K562 treated with DMSO at 1 percent for 24 hours (cell line): ENCODE results near the gene TSR3. TPM values are rescaled to one million over a fixed set of nuclear protein-coding genes. Genes with fewer than 3 reads are reported as not detected.

ENCODE experiments used
- total RNA-seq: library from RNA; unstranded; fragments of 300-600 nt; gene quantifications from 2 replicates; pipeline ENCODE4 v1.2.3, GENCODE V29; 2022; ENCODE audit warnings: low read depth; ENCODE audit not compliant: insufficient read depth

Gene TSR3
- 93.4 and 102 TPM in 2 replicates for total RNA-seq

DNA sequence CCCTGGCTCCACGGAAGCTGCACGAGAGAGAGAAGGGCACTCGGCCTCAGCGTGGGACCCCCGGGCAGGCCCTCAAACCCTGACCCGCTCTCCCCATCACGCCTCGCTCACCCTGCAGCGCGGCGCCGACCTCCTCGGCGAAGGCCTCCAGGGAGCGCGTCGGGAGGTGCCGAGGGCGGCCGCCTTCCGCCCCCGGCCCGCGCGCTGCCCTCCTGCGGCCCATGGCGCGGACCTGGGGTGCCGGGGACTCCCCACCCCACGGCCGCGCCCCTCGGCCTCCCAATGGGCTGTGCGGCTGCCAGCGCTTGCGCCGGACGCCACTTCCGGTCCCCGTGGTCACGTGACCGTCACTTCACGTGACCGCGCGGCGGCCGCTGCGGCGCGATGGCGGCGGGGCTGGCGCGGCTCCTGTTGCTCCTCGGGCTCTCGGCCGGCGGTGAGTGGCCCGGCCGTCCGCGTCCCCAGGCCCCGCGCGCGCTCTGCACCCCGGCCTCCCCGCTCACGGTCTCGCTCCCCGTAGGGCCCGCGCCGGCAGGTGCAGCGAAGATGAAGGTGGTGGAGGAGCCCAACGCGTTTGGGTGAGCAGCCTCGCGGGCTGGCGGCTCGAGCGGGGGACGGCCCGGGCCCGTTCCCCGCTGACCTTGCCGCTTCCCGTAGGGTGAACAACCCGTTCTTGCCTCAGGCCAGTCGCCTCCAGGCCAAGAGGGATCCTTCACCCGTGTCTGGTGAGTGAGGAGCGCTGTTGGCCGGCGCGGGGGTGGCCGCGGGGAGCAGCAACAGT is at the start of gene TSR3, which contains the start of gene GNPTG:
TSR3 (minus strand) TSS at position 297 of the 781 bp plus-strand sequence; CDS start at position 223, 74 bp downstream.
GNPTG (plus strand) TSS at position 350 of the 781 bp plus-strand sequence; CDS start at position 385, 35 bp downstream.

DNA sequence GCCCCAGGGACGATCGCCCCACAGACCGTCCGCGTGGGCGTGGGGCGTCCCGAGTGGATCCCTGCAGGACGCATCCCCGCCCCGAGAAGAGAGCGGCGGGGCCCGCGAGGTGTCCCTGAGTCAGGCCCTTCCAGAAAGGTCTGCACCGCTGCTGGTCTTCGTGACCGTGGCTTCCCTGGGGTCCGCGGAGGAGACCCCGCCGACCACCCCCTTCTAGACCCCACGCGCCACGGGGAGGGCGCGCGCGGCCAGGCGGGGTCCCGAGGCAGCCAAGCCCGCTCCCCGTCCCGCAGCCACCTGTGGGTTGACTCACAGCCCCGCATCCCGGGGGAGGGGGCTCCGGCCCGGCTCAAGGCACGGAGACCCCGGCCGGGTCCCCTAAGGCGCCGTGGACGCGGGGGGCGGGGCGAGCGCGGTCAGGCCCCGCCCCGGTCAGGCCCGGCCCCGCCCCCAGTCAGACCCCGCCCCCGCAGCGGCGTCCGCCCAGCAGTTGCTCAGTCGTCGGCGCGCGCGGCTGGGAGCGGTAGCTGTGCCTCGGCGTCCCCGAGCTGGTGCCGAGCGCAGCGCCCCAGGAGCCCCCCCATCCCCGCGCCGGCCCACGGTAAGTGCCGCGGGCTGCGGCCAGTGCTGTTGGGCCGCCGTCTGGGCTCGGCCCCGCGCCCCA is 18.4 kb downstream of the TSR3 start, which contains the start of gene BAIAP3:
BAIAP3 (plus strand) TSS at position 497 of the 664 bp plus-strand sequence. CDS start 4,905 bp downstream, outside the sequence.

DNA sequence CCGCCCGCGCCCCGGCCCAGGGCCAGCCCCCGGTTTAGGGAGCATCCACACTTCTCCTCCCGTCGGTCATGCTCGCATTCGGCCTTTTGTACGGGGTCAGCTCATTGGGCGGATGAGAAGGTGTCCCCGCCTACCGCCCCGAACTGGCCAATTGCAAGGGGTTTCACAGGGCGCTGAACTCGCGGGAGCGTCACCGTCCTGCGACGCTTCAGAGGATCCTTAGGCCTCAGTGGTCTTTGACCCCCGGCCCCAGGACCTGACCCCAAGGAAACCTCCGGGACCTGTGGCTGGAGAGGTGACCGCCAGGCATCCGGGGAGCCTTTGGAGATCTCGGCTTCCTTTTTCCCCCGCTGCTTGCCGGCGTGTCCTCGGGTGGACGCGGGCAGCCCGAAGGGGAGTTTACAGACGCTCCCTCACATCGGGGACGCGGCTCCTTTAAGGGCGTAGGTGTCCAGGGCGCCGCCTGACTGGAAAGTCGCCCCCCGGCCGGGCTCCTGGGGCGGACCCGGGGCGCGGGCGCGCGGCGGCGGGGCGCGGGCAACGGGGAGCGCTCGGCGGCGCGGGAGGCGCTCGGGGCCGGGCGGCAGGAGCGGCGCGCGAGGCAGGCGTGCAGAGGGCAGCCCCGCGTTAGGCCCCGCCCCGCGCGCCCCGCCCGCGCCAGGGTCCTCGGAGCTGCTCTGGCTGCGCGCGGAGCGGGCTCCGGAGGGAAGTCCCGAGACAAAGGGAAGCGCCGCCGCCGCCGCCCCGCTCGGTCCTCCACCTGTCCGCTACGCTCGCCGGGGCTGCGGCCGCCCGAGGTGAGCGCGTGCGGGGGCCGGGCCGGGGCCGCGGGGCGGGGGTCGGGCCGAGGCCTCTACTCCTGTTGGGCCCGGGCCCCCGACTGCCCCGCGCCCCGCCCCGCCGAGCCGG is 42.4 kb downstream of the TSR3 start, which contains the start of gene UBE2I:
UBE2I (plus strand) TSS at position 660 of the 909 bp plus-strand sequence. CDS start 4,395 bp downstream, outside the sequence.

Other genes with a start within 250 kb of the TSR3 start
- gene CACNA1H, start 198.8 kb downstream of the TSR3 start, total RNA-seq, result 0.28 and 0.34 TPM in 2 replicates
- not detected in 2 replicates for gene TPSG1, start 126.6 kb downstream of the TSR3 start, total RNA-seq
- not detected in 2 replicates for gene TPSB2, start 121.7 kb downstream of the TSR3 start, total RNA-seq
- gene TPSAB1, start 111.2 kb downstream of the TSR3 start, total RNA-seq, result not detected in 2 replicates
- not detected in 2 replicates for gene TPSD1, start 95.8 kb downstream of the TSR3 start, total RNA-seq
- 61.6 and 64.4 TPM in 2 replicates for gene UBE2I, start 42.2 kb downstream of the TSR3 start, total RNA-seq
- gene BAIAP3, start 18.2 kb downstream of the TSR3 start, total RNA-seq, result 11.4 and 14.0 TPM in 2 replicates
- gene GNPTG, start 53 bp upstream of the TSR3 start, total RNA-seq, result 42.6 and 47.9 TPM in 2 replicates
- 18.6 and 27.2 TPM in 2 replicates for gene UNKL, start 62.8 kb upstream of the TSR3 start, total RNA-seq
- 25.0 and 26.1 TPM in 2 replicates for gene UQCC4, start 68.9 kb upstream of the TSR3 start, total RNA-seq
- gene PERCC1, start 79.2 kb upstream of the TSR3 start, total RNA-seq, result not detected in 2 replicates
- gene CCDC154, start 92.7 kb upstream of the TSR3 start, total RNA-seq, result 0.86 and 1.9 TPM in 2 replicates
- gene CLCN7, start 123.2 kb upstream of the TSR3 start, total RNA-seq, result 149 and 176 TPM in 2 replicates
- gene PTX4, start 137.1 kb upstream of the TSR3 start, total RNA-seq, result not detected in 2 replicates
- 59.8 and 75.6 TPM in 2 replicates for gene TELO2, start 141.5 kb upstream of the TSR3 start, total RNA-seq
- 0.16 TPM in 1 of 2 replicates, not detected in the other for gene TMEM204, start 181.8 kb upstream of the TSR3 start, total RNA-seq